ENCODE measurements around the gene GMEB2.

Gene GMEB2

GRCh38 chr20:63641792-63642523 is 15.1 kb upstream of the GMEB2 start:
- H3K4me3 ChIP-seq (ENCODE audit: low read depth, low read length): peak overlapping the region; percentile 46
- TF ChIP-seq CTCF (IDR thresholded peaks at IDR 0.05; ENCODE audit: borderline replicate concordance, insufficient read depth, low read depth, low read length): peak; percentile 54

- TF ChIP-seq CTCF (IDR thresholded peaks at IDR 0.05; ENCODE audit: borderline replicate concordance, insufficient read depth, low read depth, low read length): no peak
- H3K4me3 ChIP-seq (ENCODE audit: low read depth, low read length): peak overlapping the region; percentile 46
These were observed 14.4 kb upstream of the GMEB2 start for GRCh38 chr20:63641146-63641791.

- H3K4me3 ChIP-seq (ENCODE audit: low read depth, low read length): peak overlapping the region; percentile 17
These were observed 13.8 kb upstream of the GMEB2 start for GRCh38 chr20:63640686-63641085.

GRCh38 chr20:63640086-63640485 is 13.2 kb upstream of the GMEB2 start:
- no peak overlapping the region for H3K4me3 ChIP-seq (ENCODE audit: low read depth, low read length)
- no peak for TF ChIP-seq CTCF (IDR thresholded peaks at IDR 0.05; ENCODE audit: borderline replicate concordance, insufficient read depth, low read depth, low read length)

- H3K4me3 ChIP-seq (ENCODE audit: low read depth, low read length): no peak overlapping the region
- no peak for TF ChIP-seq CTCF (IDR thresholded peaks at IDR 0.05; ENCODE audit: borderline replicate concordance, insufficient read depth, low read depth, low read length)
These were observed 12.4 kb upstream of the GMEB2 start for GRCh38 chr20:63639093-63639975.

- no peak overlapping the region for H3K4me3 ChIP-seq (ENCODE audit: low read depth, low read length)
- no peak for TF ChIP-seq CTCF (IDR thresholded peaks at IDR 0.05; ENCODE audit: borderline replicate concordance, insufficient read depth, low read depth, low read length)
These were observed 10.1 kb upstream of the GMEB2 start for GRCh38 chr20:63636752-63637628.
